NOMO-1 (cell line): Measurements from ENCODE around the gene PCYT2.
"Not testable (repeated sequence)": the region's sequence is repeated elsewhere in the genome, so short reads cannot be mapped to it uniquely, and the experiment has no call there.

Experiments used
- DNase-seq, 2 experiments: peaks; one replicate each; lab custom pipeline; 2025; ENCODE audit not compliant: unreplicated experiment in 2 of 2; lab: John Stamatoyannopoulos, UW

The PCYT2 gene

DNA sequence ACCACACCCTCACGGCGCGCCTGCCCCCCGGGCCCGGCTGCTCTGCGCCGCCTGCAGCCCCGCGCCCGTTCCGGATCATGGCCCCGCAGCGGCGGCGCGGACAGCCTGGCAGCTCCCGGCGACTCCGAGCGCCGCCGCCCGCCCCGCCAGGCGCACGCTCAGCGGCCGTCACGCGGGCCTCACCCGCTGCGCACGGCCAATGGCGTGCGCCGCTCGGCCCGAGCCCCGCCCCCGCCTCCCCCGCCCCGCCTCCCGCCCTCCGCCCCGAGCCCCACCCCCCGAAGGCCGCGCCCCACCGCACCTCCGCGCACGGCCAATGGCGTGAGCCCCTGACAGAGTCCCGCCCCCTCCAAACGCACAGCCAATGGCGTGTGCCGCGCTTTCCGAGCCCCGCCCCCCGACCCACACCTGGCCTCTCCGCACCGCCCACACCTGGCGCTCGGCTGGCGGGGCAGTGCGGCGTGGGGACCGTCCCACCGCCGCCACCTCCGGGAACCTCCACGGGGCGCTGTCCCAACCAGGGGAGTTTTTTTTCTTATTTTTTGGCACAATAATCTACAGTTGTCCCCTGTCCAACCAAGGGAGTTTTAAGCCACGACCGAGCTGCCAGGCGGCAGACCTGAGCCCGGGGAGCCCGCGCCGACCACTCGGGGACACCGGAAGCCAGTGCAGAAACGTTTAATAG lies at the start of gene PCYT2:
TSS of gene PCYT2 (minus strand) at position 123 of the 685 bp plus-strand sequence. CDS start at position 79, 44 bp downstream.
- DNase-seq = peak; percentile 72 to 87

DNA sequence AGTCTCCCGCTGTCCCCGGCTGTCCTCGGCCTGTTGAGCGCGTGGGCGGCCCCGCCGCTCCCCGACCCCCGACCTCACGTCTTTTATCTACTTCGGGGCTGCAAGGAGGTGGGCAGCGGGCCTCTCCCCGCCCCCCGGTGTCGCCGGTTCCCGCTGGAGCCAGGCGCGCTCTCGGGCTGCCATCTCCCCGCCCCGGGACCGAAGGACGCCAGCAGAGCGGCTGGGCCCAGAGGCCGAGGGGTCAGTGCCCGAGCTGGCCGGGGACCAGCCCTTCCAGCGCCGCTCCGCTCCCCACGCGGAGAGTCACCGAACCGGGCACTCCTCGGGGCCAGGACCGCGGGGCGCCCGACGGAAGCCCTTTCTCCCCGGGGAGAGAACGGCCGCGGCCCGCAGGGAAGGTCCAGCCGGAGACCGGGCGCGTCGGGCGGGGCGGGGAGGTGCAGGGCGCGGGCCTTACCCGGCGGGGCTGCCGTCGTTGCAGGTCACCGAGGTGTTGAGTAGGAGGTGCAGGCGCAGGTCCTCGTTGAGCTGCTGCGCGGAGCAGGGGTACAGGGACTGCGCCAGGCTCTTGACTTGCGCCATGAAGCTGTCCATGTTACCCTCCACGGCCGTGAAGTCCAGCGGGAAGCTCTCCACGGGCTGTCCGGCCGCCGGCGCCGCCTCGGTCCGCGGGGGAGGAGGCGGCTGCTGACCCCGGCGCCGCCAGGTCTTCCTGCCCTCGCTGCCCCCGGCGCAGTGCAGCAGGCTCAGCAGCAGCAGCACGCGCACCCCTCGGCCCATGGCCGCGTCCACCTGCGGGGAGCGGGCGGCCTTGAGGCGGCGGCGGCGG lies 49.1 kb upstream of the PCYT2 start:
- DNase-seq = no peak

DNA sequence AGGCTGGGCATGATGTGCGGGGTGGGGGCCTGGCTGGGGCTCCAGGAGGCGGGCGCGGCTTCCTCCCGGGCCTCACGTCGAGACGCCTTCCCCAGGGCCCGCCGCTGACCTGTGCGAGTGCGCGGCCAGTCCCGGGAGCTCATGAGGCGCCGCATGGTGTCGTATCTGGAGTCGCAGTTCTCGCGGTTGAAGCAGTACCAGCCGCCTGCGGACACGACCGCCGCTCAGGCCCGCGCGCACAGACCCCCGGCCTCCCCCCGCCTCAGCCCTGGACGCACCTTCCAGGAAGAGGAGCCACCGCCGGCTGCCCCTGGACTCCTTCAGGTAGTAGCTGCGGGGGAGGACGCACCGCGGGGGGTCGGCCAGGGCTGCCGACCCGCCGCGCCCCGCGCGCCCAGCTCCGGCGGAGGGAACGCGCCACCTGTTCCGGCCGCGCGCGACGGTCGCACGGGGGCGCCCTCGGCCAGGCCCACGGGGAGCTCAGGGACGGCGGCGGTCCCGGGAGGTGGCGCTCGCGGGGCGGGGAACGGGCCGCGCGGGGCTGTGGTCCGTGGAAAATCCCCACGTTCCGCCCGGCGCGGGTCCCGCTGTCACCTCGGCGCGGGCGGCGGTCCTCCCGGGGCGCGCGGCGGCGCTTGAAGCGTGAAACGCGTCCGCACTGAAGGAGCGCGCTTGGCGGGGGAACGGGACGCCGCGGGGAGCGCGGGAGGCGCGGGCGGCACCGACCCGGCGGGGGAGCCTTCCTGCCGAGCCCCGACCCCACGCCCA lies 48.3 kb upstream of the PCYT2 start:
- peak; percentile 57 to 65 for DNase-seq

DNA sequence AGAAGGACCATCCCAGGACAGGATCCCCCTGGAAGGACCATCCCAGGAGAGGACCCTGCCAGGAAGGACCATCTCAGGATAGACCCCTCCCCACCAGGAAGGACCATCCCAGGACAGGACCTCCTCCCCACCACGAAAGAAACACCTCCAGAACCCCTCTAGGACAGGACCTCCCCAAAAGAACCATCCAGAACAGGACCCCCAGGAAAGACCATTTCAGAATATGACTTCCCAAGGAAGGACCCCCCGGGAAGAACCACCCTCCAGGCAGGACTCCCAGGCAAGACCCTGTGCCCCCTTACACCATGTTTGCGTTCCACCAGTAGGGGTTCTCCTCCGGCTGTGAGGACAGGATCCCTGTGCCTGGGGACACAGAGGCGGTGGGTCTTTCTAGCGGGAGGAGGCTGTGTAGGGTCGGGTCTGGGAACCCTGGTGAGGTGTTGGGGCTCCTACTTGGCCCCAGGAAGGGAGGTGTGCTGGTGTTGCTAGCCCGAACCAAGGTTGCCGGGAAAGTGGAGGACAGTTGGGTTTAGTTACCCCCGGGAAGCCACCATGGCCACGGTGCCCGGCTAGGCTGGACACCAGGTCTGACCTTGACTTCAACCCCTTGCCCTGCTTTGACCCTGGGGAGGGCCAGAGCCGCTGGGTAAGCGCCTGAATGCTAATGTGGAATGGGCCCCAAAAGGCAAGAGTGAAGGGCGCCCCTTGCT lies 47.6 kb upstream of the PCYT2 start:
- no peak for DNase-seq

DNA sequence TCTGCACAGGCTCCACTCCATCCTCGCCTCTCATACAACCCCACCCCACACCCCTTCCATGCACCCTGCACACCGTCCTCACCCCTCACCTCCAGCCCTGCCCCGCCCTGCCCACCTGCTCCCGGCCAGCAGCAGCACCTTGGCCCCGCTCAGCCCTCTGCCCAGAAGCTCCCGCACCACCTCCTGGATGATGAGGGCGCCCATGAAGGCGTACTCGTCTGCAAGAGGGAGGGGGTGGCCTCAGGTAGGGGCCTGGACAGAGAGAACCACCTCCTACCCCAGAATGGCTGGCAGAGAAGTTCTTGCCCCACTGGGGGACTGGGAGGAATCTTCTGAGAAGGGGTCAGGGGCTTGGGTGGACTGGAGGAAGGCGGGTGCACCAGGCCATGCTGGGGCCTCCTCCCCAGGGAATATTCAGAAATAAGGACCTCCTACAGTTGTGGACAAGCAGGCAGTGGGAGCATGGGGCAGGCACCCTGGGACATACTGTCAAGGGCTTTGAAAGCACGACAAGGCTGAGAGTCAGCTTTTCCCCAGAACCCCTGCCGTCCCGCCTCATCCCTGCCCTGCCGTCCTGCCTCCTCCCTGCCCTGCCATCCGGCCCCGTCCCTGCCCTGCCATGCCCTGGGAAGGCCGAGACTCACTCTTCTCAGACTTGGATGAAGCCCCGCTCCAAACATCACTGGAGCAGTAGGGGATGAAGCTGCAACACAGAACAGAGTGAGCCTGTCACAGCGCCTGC lies 46.7 kb upstream of the PCYT2 start:
- no peak for DNase-seq

DNA sequence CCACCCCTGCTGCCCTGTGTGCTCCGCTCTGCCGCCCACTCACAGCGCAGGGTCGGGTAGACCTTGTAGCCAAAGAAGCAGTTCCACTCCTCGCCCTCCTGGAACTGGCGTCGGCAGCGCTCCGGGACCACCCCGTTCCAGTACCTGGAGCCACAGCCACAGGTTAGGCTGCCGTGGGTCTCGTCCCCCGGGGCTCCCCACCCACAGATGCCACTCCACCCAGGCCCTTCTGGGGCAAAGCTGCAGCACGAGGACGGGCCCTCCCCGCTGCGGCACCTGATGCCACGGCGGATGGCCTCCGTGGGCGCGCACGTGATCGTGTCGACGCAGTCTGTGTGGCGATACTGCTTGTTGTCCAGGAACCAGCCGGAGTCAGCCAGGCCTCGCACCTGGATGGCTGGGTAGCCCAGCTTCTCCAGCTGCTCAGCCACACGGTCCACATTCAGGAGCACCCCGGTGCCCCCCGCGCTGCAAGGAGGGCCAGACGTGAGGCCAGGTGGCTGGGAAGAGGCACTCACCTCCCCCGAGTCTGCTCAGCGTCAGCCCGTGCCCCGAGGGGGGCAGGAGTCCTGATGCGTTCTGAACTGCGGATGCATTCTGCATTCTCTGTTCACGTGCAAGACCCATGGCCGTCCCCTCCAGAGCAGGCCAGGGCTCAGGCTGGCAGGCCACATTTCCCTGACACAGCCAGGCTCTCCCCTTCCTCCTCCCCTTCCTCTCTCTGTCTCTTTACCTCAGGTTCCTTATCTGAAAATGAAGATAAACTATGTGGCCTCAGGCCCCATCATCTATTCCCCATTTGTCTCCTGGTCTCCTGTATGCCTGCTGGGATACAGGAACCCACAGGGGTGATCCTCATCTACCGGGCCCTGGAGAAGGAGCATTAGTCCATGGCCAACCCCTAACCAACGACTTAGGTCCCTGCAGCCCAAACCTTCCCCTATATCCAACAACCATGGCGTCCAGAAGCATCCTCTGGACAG lies 45.7 kb upstream of the PCYT2 start:
- DNase-seq = no peak

DNA sequence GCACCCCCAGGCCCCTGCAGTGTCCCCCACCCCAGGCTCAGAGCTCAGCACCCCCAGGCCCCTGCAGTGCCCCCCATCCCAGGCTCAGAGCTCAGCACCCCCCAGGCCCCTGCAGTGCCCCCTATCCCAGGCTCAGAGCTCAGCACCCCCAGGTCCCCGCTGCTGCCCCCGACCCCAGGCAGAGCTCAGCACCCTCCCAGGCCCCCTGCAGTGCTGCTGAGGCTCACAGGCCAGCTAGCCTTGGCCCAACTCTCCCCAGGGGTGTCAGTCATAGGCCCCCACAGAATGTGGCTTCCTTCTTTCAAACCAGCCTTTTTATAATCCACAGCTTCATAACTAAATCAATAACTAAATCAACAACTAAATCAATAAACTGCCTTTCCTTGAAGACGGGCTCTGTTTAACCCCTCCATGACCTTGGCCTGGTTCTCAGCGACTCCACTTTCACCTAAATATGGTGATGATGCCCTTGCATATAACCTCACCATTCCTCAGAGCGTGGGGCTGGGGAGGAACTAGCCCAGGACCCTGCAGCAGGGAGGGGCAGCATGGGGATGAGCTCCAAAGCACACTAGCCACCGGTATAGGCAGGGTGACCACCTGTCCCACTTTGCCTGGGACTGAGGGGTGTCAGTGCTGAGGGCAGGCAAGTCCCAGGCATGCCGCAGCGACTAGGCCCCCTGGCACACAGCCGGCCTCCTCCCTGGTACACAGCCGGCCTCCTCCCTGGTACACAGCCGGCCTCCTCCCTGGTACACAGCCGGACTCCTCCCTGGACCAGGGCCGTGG lies 44.8 kb upstream of the PCYT2 start:
- DNase-seq = no peak

DNA sequence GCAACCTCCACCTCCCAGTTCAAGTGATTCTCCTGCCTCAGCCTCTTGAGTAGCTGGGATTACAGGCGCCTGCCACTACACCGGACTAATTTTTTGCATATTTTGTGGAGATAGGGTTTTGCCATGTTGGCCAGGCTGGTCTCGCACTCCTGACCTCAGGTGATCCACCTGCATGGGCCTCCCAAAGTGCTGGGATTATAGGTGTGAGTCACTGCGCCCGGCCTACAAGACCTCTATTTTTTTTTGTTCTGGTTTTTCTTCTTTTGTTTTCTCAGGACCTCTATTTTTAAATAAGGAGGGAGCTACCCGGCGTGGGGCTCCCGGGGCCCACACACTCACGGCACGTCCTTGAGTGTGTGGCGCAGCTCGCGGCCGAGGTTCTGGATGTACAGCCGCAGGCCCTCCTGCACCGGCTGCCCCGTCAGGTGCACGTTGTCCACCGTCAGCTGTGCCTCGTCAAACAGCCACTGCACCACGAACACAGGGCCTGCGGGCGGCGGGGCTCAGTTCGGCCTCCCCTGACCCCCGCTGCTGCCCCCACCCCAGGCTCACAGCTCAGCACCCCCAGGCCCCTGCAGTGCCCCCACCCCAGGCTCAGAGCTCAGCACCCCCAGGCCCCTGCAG lies 44.0 kb upstream of the PCYT2 start:
- no peak for DNase-seq

DNA sequence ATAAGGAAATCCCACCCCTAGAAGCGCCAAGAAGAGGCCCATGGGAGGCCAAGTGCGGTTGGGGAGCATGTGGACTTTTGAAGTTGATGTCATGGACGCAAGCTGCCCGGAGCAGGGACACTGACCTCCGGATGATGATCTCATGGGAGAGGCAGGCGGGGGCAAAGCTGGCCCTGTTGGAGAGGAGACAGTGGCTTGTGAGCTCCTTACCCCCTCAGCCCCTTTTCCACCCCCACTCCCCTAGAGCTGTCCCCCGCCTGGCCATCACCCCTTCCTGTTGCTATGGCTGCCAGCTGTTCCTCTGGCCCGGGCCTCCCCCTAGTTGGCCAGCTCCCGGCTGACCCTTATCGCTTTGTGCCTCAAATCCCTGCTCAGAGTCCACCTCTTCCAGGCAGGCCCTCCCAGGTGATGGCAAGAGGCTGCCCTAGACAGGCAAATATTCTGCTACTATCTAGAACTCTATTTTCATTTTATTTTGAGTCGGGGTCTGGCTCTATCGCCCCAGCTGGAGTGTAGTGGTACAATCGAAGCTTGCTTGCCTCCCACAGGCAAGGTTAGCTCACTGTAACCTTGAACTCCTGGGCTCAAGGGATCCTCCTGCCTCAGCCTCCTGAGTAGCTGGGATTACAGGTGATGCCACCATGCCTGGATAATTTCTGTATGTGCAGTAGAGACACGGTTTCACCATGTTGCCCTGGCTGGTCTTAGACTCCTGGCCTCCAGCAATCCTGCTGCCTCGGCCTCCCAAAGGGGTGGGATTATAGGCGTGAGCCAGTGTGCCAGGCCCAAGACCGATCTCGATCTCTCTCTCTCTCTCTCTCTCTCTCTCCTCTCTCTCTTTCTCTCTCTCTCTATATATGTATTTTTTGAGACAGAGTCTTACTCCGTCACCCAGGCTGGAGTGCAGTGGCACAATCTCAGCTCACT lies 43.2 kb upstream of the PCYT2 start:
- no peak for DNase-seq

DNA sequence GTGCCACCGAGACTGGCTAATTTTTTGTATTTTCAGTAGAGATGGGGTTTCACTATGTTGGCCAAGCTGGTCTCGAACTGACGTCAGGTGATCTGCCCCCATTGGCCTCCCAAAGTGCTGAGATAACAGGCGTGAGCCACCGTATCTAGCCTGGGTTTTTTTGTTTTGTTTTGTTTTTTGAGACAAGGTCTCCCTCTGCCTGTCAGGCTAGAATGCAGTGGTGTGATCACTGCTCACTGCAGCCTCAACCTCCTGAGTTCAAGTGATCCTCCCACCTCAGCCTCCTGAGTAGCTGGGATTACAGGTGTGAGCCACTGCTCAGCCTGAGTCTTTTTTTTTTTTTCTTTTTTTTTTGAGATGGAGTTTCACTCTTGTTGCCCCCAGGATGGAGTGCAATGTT lies 42.2 kb upstream of the PCYT2 start:
- not testable (repeated sequence) for DNase-seq

DNA sequence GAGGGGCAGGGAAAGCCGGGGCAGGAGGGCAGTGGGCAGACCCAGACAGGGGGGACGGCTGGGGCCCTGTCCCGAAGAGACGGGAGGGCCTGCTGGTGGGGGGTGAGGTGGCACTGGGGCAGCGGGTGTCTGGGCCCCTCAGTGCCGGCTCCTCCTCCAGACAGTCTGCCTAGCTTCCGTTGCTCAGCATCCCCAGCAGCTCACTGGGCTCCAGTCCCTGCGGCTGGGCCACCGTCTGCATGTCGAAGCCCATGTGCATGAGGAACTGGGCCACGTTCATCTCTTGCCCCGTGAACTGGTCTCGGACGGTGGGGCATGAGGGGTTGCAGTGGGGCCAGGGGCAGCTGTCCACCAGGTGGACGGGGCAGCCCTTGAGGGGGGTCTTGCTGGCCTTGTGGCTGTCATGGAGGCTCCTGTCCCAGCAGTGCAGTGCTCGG lies 41.6 kb upstream of the PCYT2 start:
- no peak for DNase-seq

DNA sequence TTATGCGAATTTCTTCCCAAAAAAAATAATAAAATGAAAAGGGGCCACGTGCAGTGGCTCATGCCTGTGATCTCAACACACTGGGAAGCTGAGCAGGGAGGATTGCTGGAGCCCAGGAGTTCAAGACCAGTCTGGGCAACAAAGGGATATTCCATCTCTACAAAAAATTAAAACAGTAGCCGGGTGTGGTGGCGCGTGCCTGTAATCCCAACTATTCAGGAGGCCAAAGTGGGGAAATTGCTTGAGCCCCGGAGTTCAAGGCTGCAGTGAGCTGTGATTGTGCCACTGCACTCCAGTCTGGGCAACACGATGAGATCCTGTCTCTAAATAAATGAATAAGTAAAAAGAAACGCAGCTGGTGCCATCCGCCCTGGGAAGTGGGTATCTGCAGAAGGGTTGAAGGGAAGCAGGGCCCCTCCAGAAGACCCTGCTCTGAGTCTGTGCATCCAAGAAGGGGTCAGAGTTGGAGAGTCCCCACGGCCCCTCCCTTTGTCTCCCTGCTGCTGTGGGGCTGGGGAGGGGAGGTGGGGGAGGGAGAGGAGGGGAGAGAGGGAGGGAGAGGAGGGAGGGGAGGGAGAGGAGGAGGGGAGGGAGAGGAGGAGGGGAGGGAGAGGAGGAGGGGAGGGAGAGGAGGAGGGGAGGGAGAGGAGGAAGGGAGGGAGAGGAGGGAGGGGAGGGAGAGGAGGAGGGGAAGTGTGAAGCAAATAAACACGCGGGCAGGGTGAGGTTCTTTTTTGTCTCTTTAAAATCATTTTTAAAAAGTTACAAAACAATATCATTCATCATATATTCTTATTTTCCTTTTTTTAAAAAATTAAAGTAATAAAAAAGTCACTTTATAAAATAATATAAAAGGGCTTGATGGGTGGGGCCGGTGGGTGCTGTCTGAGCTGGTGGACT lies 40.8 kb upstream of the PCYT2 start:
- no peak for DNase-seq

DNA sequence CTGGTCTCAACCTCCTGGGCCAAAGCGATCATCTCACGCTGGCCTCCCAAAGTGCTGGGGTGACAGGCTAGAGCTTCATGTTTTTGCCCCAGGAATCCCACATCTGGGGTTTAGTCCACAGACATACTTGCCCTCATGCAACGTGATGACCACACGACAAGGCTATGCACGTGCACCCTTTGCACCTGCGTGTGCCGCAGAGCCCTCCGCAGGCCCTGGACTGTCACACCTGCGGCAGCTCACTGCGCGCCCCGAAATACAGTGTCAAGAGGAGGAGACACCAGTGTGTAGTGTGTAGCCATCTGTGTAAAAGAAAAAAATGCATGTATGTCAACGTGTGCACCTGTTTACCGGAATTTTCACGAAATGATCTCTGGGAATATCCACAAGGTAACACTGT lies 39.3 kb upstream of the PCYT2 start:
- no peak for DNase-seq

DNA sequence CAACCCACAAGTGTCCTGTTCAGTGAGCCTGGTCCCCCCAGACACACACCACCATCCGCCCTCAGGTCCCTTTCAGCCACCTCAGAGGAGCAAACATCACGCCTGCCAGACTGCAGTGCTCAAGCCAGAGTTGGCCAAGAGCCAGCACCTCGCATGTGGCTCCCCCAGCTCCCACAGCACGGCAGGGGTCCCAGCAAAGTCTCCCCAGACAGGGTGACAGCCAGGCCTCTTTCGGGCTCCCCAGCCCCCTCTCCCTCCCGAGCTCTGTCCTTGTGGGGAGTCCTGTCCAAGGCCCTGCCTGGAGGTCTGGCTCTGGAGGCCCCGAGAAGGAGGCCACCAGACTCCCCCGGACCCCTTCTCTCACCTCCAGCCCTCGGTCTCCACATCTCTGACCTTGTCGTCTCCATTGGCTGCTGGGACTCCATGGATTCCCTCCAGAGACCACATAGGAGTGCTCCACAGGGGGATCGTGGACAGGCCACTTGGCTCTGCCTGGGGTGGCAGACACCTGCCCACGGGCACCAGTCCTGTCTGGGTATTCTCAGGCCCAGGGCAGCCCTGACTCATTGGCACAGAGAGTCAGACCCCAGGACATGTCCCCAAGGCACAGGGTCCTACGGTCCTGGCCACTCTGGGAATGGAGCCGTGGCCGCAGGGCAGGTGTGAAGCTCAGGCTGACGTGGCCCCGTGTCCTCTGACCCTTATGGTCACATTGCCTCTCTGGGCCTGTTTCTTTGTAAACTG lies 37.6 kb upstream of the PCYT2 start:
- no peak for DNase-seq

DNA sequence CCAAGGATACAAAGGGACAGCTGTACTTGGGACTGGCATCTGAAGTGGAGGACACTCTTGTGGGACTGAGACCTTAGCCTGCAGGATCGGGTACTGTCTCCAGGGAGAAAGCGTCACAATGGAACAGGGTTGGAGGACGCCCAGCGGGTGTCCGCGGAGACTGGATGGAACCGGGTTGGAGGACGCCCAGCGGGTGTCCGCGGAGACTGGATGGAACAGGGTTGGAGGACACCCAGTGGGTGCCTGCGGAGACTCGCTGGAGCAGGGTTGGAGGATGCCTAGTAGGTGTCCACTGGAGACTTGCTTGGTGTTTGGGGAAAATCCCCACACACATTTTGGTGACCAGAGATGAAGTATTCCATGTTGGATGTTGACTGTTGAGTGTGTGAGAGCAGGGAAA lies 36.0 kb upstream of the PCYT2 start, which contains the start of gene MYADML2:
TSS of gene MYADML2 (minus strand) at position 45 of the 400 bp plus-strand sequence. CDS start 5,492 bp downstream, outside the sequence.
- DNase-seq = no peak
